IMR-90 (cell line): ENCODE results near the gene TACC2. TPM values are rescaled to one million over a fixed set of nuclear protein-coding genes. Genes with fewer than 3 reads are reported as not detected.
A peak's percentile ranks its signal among the peaks of the same experiment; 100 is the strongest.

Experiments used
- ATAC-seq: fragments of 200-7000 bp; cut with Tn5 transposase; 2 replicates; pipeline ENCODE4 v1.9.1; 2020; ENCODE audit warnings: low read depth, mild to moderate bottlenecking, moderate library complexity
- BruUV-seq: library from RNA; stranded (reverse); fragments of 400-500 nt; replicated peaks from 2 replicates; lab custom pipeline; 2021; lab: Mats Ljungman, UMichigan
- CTCF ChIA-PET: fragments of 300-600 bp; formaldehyde crosslinking; extraction: SDS; loops from one replicate; lab custom pipeline; 2021; ENCODE audit warnings: antibody characterized with exemption; lab: Yijun Ruan, JAX
- POLR2A ChIA-PET: fragments of 300-600 bp; sonication (Branson Sonifier 250); formaldehyde crosslinking; loops from one replicate; lab custom pipeline; 2022; ENCODE audit warnings: antibody characterized with exemption; ENCODE audit not compliant: unreplicated experiment; lab: Charles Lee
- DNase-seq: peaks from one replicate; pipeline ENCODE4 v3.0.0; 2013
- H2AFZ ChIP-seq: replicated peaks from 2 replicates; pipeline ENCODE3; 2013; ENCODE audit warnings: low read length, mild to moderate bottlenecking; ENCODE audit not compliant: poor library complexity
- H2AK5ac ChIP-seq: 2 replicates; pipeline ENCODE4 v1.6.1; 2013; ENCODE audit warnings: low read depth, low read length, inconsistent platforms
- H2AK9ac ChIP-seq: replicated peaks from 2 replicates; pipeline ENCODE3; 2013; ENCODE audit warnings: mild to moderate bottlenecking, low read depth, low read length, moderate library complexity; ENCODE audit not compliant: poor library complexity
- H2BK120ac ChIP-seq: 2 replicates; pipeline ENCODE4 v1.6.1; 2013; ENCODE audit warnings: low read depth, low read length, inconsistent platforms
- H2BK15ac ChIP-seq: 3 replicates; pipeline ENCODE4 v1.6.1; 2013; ENCODE audit warnings: low read depth, low read length, inconsistent platforms
- H2BK20ac ChIP-seq: 2 replicates; pipeline ENCODE4 v1.6.1; 2013; ENCODE audit warnings: low read depth, mild to moderate bottlenecking, inconsistent platforms, low read length, moderate library complexity
- H2BK5ac ChIP-seq: 2 replicates; pipeline ENCODE4 v1.6.1; 2013; ENCODE audit warnings: mild to moderate bottlenecking, low read depth, low read length, inconsistent platforms; ENCODE audit not compliant: poor library complexity, severe bottlenecking
- H3K14ac ChIP-seq: replicated peaks from 2 replicates; pipeline ENCODE4 v1.6.1; 2013; ENCODE audit warnings: low read depth, low read length, inconsistent platforms
- H3K18ac ChIP-seq: 2 replicates; pipeline ENCODE4 v1.6.1; 2013; ENCODE audit warnings: low read depth, low read length, control low read depth
- H3K23ac ChIP-seq: 2 replicates; pipeline ENCODE4 v1.6.1; 2013; ENCODE audit warnings: low read depth, low read length, inconsistent platforms
- H3K27ac ChIP-seq: 2 replicates; pipeline ENCODE4 v1.5.1; 2013; ENCODE audit warnings: mild to moderate bottlenecking, control low read depth, low read length; ENCODE audit not compliant: insufficient read depth
- H3K27me3 ChIP-seq: 2 replicates; pipeline ENCODE4 v1.6.1; 2013; ENCODE audit warnings: low read length; ENCODE audit not compliant: control insufficient read depth, insufficient read depth
- H3K36me3 ChIP-seq: 2 replicates; pipeline ENCODE4 v1.6.1; 2013; ENCODE audit warnings: low read length, mixed read lengths; ENCODE audit not compliant: control insufficient read depth, insufficient read depth
- H3K4ac ChIP-seq: 2 replicates; pipeline ENCODE4 v1.6.1; 2013; ENCODE audit warnings: low read depth, low read length, inconsistent platforms
- H3K4me1 ChIP-seq: 2 replicates; pipeline ENCODE4 v1.6.1; 2013; ENCODE audit warnings: low read length, mixed read lengths; ENCODE audit not compliant: control insufficient read depth, insufficient read depth
- H3K4me2 ChIP-seq: 2 replicates; pipeline ENCODE4 v1.6.1; 2013; ENCODE audit warnings: low read depth, mild to moderate bottlenecking, control low read depth, low read length, moderate library complexity
- H3K4me3 ChIP-seq: 2 replicates; pipeline ENCODE4 v1.5.1; 2013; ENCODE audit warnings: low read depth, mild to moderate bottlenecking, control low read depth, low read length, moderate library complexity; ENCODE audit not compliant: insufficient read depth
- H3K56ac ChIP-seq: 2 replicates; pipeline ENCODE4 v1.6.1; 2013; ENCODE audit warnings: low read length, inconsistent platforms; ENCODE audit not compliant: insufficient read depth; ENCODE audit errors: extremely low read depth
- H3K79me1 ChIP-seq, 2 experiments: 2 replicates each; pipeline ENCODE4 v1.6.1; 2013; ENCODE audit warnings: low read length in 2 of 2, inconsistent platforms in 1 of 2, low read depth in 1 of 2
- H3K9ac ChIP-seq: 2 replicates; pipeline ENCODE4 v1.6.1; 2013; ENCODE audit warnings: low read depth, low read length, control low read depth
- H3K9me1 ChIP-seq: 2 replicates; pipeline ENCODE4 v1.6.1; 2013; ENCODE audit warnings: low read length, inconsistent platforms; ENCODE audit not compliant: insufficient read depth
- H3K9me3 ChIP-seq: 2 replicates; pipeline ENCODE4 v1.6.1; 2013; ENCODE audit warnings: low read length; ENCODE audit not compliant: control insufficient read depth, insufficient read depth
- H4K20me1 ChIP-seq: 2 replicates; pipeline ENCODE4 v1.6.1; 2013; ENCODE audit warnings: low read length, inconsistent platforms; ENCODE audit not compliant: insufficient read depth
- H4K5ac ChIP-seq: 2 replicates; pipeline ENCODE4 v1.6.1; 2013; ENCODE audit warnings: mild to moderate bottlenecking, low read depth, low read length, control low read depth
- H4K8ac ChIP-seq, 2 experiments: 2 replicates each; pipeline ENCODE4 v1.6.1; 2013; ENCODE audit warnings: low read depth in 2 of 2, low read length in 2 of 2, control low read depth in 1 of 2, inconsistent platforms in 1 of 2
- H4K91ac ChIP-seq: 2 replicates; pipeline ENCODE4 v1.6.1; 2013; ENCODE audit warnings: low read depth, low read length, inconsistent platforms; ENCODE audit not compliant: insufficient read depth
- BHLHE40 ChIP-seq: fragments of 150-350 bp; IDR thresholded peaks from 2 replicates; pipeline ENCODE4 v1.6.1; 2016; ENCODE audit warnings: mild to moderate bottlenecking, low read depth, low read length
- CEBPB ChIP-seq: IDR thresholded peaks from 2 replicates; pipeline ENCODE4 v1.6.1; 2012; ENCODE audit warnings: low read depth, low read length, improper control_type of control experiment
- CHD1 ChIP-seq: IDR thresholded peaks from 2 replicates; pipeline ENCODE4 v1.6.1; 2012; ENCODE audit warnings: low read depth, low read length, improper control_type of control experiment
- FOS ChIP-seq: fragments of 150-350 bp; IDR thresholded peaks from 2 replicates; pipeline ENCODE4 v1.6.1; 2016; ENCODE audit warnings: low read depth, low read length
- MAFK ChIP-seq: IDR thresholded peaks from 2 replicates; pipeline ENCODE4 v1.6.1; 2012; ENCODE audit warnings: low read depth, low read length, improper control_type of control experiment
- MAZ ChIP-seq: IDR thresholded peaks from 2 replicates; pipeline ENCODE4 v1.6.1; 2012; ENCODE audit warnings: low read depth, mild to moderate bottlenecking, low read length, improper control_type of control experiment, moderate library complexity, borderline replicate concordance
- MXI1 ChIP-seq: IDR thresholded peaks from 2 replicates; pipeline ENCODE4 v1.6.1; 2012; ENCODE audit warnings: low read depth, mild to moderate bottlenecking, low read length, moderate library complexity, borderline replicate concordance
- NFE2L2 ChIP-seq: fragments of 150-350 bp; IDR thresholded peaks from 2 replicates; pipeline ENCODE4 v1.6.1; 2016; ENCODE audit warnings: low read depth, mild to moderate bottlenecking, low read length
- POLR2A ChIP-seq: IDR thresholded peaks from 2 replicates; pipeline ENCODE4 v1.6.1; 2012; ENCODE audit warnings: mild to moderate bottlenecking, low read depth, low read length
- RAD21 ChIP-seq: IDR thresholded peaks from 2 replicates; pipeline ENCODE4 v1.6.1; 2012; ENCODE audit warnings: low read length, improper control_type of control experiment
- RCOR1 ChIP-seq: IDR thresholded peaks from 2 replicates; pipeline ENCODE4 v1.6.1; 2012; ENCODE audit warnings: mild to moderate bottlenecking, low read length, improper control_type of control experiment; ENCODE audit not compliant: insufficient replicate concordance
- RFX5 ChIP-seq: IDR thresholded peaks from 2 replicates; pipeline ENCODE4 v1.8.0; 2012; ENCODE audit warnings: low read depth, mild to moderate bottlenecking, low read length, moderate library complexity
- SMC3 ChIP-seq: fragments of 150-350 bp; IDR thresholded peaks from 2 replicates; pipeline ENCODE4 v1.6.1; 2016; ENCODE audit warnings: low read depth, mild to moderate bottlenecking, antibody characterized with exemption, low read length, moderate library complexity
- USF2 ChIP-seq: fragments of 150-350 bp; IDR thresholded peaks from 2 replicates; pipeline ENCODE4 v1.6.1; 2017; ENCODE audit warnings: mild to moderate bottlenecking, antibody characterized with exemption, low read length, low read depth
- WGBS, 2 experiments: methylation state at CpG; one replicate each; pipeline versions ENCODE4 v1.1.5 to v1.1.7; 2013; ENCODE audit warnings: missing lambda C conversion rate in 2 of 2; ENCODE audit not compliant: insufficient read length in 1 of 2; ENCODE audit errors: extremely low coverage in 2 of 2; 5-methylcytosine and 5-hydroxymethylcytosine counted together
- dilution Hi-C: fragments of 300-500 bp; cut with HindIII; formaldehyde crosslinking; loops from one replicate; pipeline ENCODE4 v1.14.3; 2018; ENCODE audit warnings: low sequenced_read_pairs; ENCODE audit not compliant: unreplicated experiment
- in situ Hi-C: fragments of 300-500 bp; cut with MboI; formaldehyde crosslinking; loops from 3 replicates; pipeline ENCODE4 v1.14.3; 2019; ENCODE audit warnings: low sequenced_read_pairs, inconsistent platforms, mixed read lengths
- intact Hi-C: fragments of 100-400 bp; cut with micrococcal nuclease; formaldehyde crosslinking; loops from 2 replicates; pipeline ENCODE4 v1.10.0; 2022
- polyA plus RNA-seq, 3 experiments: library from polyadenylated mRNA; depleted of rRNA; stranded (reverse); fragments of >200 nt; gene quantifications; 2 replicates each; pipeline ENCODE4 v1.2.3, GENCODE V29; 2012; ENCODE audit warnings: low replicate concordance in 1 of 3
- total RNA-seq: library from RNA; depleted of rRNA; stranded (reverse); fragments of >200 nt; gene quantifications from 2 replicates; pipeline ENCODE4 v1.2.3, GENCODE V29; 2012
- TF ChIP-seq, protein P1 (sequence below): fragments of 150-350 bp; IDR thresholded peaks from 2 replicates; pipeline ENCODE4 v1.6.1; 2016; ENCODE audit warnings: low read depth, mild to moderate bottlenecking, low read length, moderate library complexity, borderline replicate concordance
- TF ChIP-seq, protein P2 (sequence below): conservative IDR thresholded peaks from 2 replicates; pipeline ENCODE4 v1.5.1; 2012; ENCODE audit warnings: mild to moderate bottlenecking, low read depth, low read length, improper control_type of control experiment

TACC2 gene
- total and polyA plus RNA-seq, 2 of the 4 experiments (the other 2 are of a cell fraction): 2.9 to 15.4 TPM

DNA sequence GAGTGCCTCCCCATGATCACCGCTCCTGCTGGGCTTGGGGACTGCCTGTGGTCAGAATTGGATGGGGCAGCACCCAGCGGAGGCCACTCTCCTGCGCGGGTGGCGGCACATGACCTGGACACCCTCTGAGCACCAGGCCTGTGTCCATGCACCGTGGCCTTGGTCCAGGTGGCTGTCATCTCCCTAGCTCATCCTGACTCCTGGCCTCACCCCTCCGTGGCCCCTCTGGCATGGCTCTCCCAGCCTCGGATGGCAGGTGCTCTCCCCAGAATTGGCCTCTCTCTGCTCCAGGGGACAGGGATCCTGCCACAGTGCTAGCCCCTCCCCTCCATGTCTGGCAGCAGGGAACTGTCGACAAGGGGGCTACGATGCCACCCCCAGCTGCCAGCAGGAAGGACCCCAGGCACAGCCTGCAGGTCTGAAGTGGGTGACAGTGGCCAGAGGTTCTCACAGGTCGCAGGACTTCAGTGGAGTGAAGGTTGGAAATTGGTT lies 244.9 kb downstream of the TACC2 start:
- Histone ChIP-seq H3K4me3 (no peak overlapping the region), H3K18ac (no peak overlapping the region), H3K9me3 (no peaks in the 10 kb centered on the region), H3K27ac (no peak overlapping the region), H4K5ac (no peak overlapping the region), H2AFZ (peak overlapping the region; percentile 43), H2BK20ac (no peak overlapping the region), H3K4me1 (peaks cover 8% of the 10 kb centered on the region; the same call in 1 of the 2 replicates), H3K27me3 (no peaks in the 10 kb centered on the region), H3K79me1 (peaks cover 0 to 9% of the 10 kb centered on the region in 2 experiments; a peak in 1 of 4 replicates), H3K56ac (no peak overlapping the region), H4K91ac (no peak overlapping the region), H4K8ac (no peak overlapping the region), H2BK5ac (no peak overlapping the region), H2BK15ac (no peak overlapping the region), H2AK5ac (no peak overlapping the region), H3K9me1 (peaks cover 3% of the 10 kb centered on the region; the same call in 1 of the 2 replicates), H3K36me3 (peaks cover 9% of the 10 kb centered on the region; the same call in 1 of the 2 replicates), H3K4ac (no peak overlapping the region), H3K4me2 (no peak overlapping the region), H3K9ac (no peak overlapping the region), H4K20me1 (no peaks in the 10 kb centered on the region), H3K14ac (no peak overlapping the region), H3K23ac (no peak overlapping the region), H2AK9ac (peak overlapping the region; percentile 23), H2BK120ac (no peak overlapping the region)
- intact Hi-C loops (loop anchor here (2.0 kb wide), 1 partner anchor 25 kb away; no protein-coding TSS in a partner anchor), in situ Hi-C loops (no loop called here), dilution Hi-C loops (no loop called here)
- no peak for DNase-seq
- no peak for ATAC-seq
- WGBS, 2 experiments: 84% methylated on average over 2 of the region's 11 CpGs; no CpG with 5 or more reads in 1 of the 2 experiments
- CTCF ChIA-PET: no interaction called here
- POLR2A ChIA-PET: no interaction called here
- no TSS peak for BruUV-seq
- TF ChIP-seq RAD21: no peak
- TF ChIP-seq CEBPB: no peak
- TF ChIP-seq MAFK: no peak
- TF ChIP-seq RCOR1: no peak
- no peak for TF ChIP-seq BHLHE40
- TF ChIP-seq RFX5: no peak
- TF ChIP-seq, protein P1, sequence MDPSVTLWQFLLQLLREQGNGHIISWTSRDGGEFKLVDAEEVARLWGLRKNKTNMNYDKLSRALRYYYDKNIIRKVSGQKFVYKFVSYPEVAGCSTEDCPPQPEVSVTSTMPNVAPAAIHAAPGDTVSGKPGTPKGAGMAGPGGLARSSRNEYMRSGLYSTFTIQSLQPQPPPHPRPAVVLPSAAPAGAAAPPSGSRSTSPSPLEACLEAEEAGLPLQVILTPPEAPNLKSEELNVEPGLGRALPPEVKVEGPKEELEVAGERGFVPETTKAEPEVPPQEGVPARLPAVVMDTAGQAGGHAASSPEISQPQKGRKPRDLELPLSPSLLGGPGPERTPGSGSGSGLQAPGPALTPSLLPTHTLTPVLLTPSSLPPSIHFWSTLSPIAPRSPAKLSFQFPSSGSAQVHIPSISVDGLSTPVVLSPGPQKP: no peak
- TF ChIP-seq MXI1: no peak
- TF ChIP-seq, protein P2, sequence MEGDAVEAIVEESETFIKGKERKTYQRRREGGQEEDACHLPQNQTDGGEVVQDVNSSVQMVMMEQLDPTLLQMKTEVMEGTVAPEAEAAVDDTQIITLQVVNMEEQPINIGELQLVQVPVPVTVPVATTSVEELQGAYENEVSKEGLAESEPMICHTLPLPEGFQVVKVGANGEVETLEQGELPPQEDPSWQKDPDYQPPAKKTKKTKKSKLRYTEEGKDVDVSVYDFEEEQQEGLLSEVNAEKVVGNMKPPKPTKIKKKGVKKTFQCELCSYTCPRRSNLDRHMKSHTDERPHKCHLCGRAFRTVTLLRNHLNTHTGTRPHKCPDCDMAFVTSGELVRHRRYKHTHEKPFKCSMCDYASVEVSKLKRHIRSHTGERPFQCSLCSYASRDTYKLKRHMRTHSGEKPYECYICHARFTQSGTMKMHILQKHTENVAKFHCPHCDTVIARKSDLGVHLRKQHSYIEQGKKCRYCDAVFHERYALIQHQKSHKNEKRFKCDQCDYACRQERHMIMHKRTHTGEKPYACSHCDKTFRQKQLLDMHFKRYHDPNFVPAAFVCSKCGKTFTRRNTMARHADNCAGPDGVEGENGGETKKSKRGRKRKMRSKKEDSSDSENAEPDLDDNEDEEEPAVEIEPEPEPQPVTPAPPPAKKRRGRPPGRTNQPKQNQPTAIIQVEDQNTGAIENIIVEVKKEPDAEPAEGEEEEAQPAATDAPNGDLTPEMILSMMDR: no peak
- no peak for TF ChIP-seq CHD1
- TF ChIP-seq SMC3: no peak
- TF ChIP-seq NFE2L2: no peak
- TF ChIP-seq MAZ: no peak
- TF ChIP-seq USF2: no peak
- no peak for TF ChIP-seq POLR2A
- no peak for TF ChIP-seq FOS
